ENCODE results near the gene RUSC2. TPM values are rescaled to one million over a fixed set of nuclear protein-coding genes. Genes with fewer than 3 reads are reported as not detected.
A peak's percentile ranks its signal among the peaks of the same experiment; 100 is the strongest.

Gene RUSC2
- total RNA-seq, 1 experiment from 2014 or later: 49.9 TPM

DNA sequence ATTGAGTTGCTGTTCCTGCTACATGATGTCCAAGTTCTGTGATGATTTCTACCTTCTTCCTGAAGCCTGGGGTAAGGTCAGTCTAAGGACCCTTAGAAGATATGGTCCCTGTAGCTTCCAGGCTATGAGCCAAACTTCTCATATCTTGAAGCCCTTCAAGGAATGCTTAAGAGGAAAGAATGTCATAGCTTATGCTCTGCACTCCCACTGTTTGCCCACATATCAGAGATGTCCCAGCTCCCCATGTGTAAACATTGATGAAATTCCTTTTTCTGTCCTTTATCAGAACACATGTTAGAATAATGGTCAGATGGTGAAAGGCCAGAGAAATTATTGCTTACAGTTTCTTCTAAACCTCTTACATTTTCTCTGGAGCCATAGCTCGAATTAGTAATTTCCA lies 41.4 kb upstream of the RUSC2 start:
- DNase-seq (ENCODE audit: low read depth, low spot score) (no peak), ATAC-seq (no peak)
- intact Hi-C loops (cut with micrococcal nuclease; ENCODE audit: unreplicated experiment): no loop called here
- Histone ChIP-seq H3K36me3 (ENCODE audit: control insufficient read depth, insufficient read depth, low read length) (no peaks in the 10 kb centered on the region), H3K4me3 (ENCODE audit: low read depth in 2 of 2, low read length in 2 of 2) (no peak overlapping the region), H3K27ac (ENCODE audit: low read length) (no peak overlapping the region), H3K4me1 (ENCODE audit: control insufficient read depth, insufficient read depth, low read length) (no peaks in the 10 kb centered on the region), H3K27me3 (ENCODE audit: control insufficient read depth, insufficient read depth, low read length) (peaks cover 23% of the 10 kb centered on the region), H3K9me3 (ENCODE audit: control insufficient read depth, insufficient read depth, low read depth, low read length) (no peaks in the 10 kb centered on the region)
- TF ChIP-seq TCF7L2 (IDR thresholded peaks at IDR 0.05; ENCODE audit: low read depth, low read length) (no peak), POLR2AphosphoS5 (IDR thresholded peaks at IDR 0.05; ENCODE audit: low read depth, low read length) (no peak)
- TF ChIP-seq, protein P1, sequence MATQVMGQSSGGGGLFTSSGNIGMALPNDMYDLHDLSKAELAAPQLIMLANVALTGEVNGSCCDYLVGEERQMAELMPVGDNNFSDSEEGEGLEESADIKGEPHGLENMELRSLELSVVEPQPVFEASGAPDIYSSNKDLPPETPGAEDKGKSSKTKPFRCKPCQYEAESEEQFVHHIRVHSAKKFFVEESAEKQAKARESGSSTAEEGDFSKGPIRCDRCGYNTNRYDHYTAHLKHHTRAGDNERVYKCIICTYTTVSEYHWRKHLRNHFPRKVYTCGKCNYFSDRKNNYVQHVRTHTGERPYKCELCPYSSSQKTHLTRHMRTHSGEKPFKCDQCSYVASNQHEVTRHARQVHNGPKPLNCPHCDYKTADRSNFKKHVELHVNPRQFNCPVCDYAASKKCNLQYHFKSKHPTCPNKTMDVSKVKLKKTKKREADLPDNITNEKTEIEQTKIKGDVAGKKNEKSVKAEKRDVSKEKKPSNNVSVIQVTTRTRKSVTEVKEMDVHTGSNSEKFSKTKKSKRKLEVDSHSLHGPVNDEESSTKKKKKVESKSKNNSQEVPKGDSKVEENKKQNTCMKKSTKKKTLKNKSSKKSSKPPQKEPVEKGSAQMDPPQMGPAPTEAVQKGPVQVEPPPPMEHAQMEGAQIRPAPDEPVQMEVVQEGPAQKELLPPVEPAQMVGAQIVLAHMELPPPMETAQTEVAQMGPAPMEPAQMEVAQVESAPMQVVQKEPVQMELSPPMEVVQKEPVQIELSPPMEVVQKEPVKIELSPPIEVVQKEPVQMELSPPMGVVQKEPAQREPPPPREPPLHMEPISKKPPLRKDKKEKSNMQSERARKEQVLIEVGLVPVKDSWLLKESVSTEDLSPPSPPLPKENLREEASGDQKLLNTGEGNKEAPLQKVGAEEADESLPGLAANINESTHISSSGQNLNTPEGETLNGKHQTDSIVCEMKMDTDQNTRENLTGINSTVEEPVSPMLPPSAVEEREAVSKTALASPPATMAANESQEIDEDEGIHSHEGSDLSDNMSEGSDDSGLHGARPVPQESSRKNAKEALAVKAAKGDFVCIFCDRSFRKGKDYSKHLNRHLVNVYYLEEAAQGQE (IDR thresholded peaks at IDR 0.05; ENCODE audit: insufficient read depth in 1 of 2, low read depth in 2 of 2, low read length in 1 of 2): no peak
- TF ChIP-seq, protein P2, sequence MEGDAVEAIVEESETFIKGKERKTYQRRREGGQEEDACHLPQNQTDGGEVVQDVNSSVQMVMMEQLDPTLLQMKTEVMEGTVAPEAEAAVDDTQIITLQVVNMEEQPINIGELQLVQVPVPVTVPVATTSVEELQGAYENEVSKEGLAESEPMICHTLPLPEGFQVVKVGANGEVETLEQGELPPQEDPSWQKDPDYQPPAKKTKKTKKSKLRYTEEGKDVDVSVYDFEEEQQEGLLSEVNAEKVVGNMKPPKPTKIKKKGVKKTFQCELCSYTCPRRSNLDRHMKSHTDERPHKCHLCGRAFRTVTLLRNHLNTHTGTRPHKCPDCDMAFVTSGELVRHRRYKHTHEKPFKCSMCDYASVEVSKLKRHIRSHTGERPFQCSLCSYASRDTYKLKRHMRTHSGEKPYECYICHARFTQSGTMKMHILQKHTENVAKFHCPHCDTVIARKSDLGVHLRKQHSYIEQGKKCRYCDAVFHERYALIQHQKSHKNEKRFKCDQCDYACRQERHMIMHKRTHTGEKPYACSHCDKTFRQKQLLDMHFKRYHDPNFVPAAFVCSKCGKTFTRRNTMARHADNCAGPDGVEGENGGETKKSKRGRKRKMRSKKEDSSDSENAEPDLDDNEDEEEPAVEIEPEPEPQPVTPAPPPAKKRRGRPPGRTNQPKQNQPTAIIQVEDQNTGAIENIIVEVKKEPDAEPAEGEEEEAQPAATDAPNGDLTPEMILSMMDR (IDR thresholded peaks at IDR 0.05): no peak
- in situ Hi-C loops (cut with HindIII; ENCODE audit: low pct_unique_long_range_greater_than_20kb, low sequenced_read_pairs): no loop called here
- ChIA-PET POLR2A (no interaction called here), CTCF (no interaction called here)
- no TSS peak for BruUV-seq (replicated peaks)

DNA sequence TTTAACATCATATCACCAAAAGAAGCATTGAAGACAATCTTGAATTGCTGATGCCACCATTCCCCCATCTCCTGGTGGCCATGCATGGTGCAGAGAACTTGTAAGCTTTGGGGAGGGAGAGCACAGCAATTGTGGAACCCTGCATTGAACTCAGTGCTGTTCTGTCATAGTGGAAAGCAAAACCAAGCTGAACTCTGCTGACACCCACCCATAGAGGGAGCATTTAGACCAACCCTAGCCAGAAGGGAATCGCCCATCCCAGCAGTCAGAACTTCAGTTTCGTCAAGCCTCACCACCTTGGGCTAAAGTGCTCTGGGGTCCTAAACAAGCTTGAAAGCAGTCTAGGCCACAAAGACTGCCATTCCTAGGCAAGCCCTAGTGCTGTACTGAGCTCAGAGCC lies 37.4 kb upstream of the RUSC2 start:
- Histone ChIP-seq H3K36me3 (ENCODE audit: control insufficient read depth, insufficient read depth, low read length) (no peaks in the 10 kb centered on the region), H3K4me1 (ENCODE audit: control insufficient read depth, insufficient read depth, low read length) (no peaks in the 10 kb centered on the region), H3K4me3 (ENCODE audit: low read depth in 2 of 2, low read length in 2 of 2) (no peak overlapping the region), H3K27me3 (ENCODE audit: control insufficient read depth, insufficient read depth, low read length) (peaks cover 13% of the 10 kb centered on the region), H3K9me3 (ENCODE audit: control insufficient read depth, insufficient read depth, low read depth, low read length) (no peaks in the 10 kb centered on the region), H3K27ac (ENCODE audit: low read length) (no peak overlapping the region)
- POLR2A ChIA-PET: interaction anchor here (0.7 kb wide), 1 partner anchor 117 kb away, joined by 3 read pairs; no protein-coding TSS in a partner anchor
- DNase-seq (ENCODE audit: low read depth, low spot score): no peak
- TF ChIP-seq, protein P2 (IDR thresholded peaks at IDR 0.05): peak; percentile 27
- TF ChIP-seq SIN3A (IDR thresholded peaks at IDR 0.05; ENCODE audit: borderline replicate concordance, insufficient read depth, low read depth, low read length) (no peak), POLR2AphosphoS5 (IDR thresholded peaks at IDR 0.05; ENCODE audit: low read depth, low read length) (no peak)
- TF ChIP-seq, protein P1 (IDR thresholded peaks at IDR 0.05; ENCODE audit: insufficient read depth in 1 of 2, low read depth in 2 of 2, low read length in 1 of 2): no peak
- CTCF ChIA-PET: interaction anchor here (0.6 kb wide), 1 partner anchor 66 kb away, joined by 3 read pairs; no protein-coding TSS in a partner anchor
- in situ Hi-C loops (cut with HindIII; ENCODE audit: low pct_unique_long_range_greater_than_20kb, low sequenced_read_pairs): no loop called here
- ATAC-seq: peak; percentile 70
- BruUV-seq (replicated peaks): no TSS peak
- intact Hi-C loops (cut with micrococcal nuclease; ENCODE audit: unreplicated experiment): no loop called here

Measured in Panc1 (cell line).